Measurements from ENCODE around the gene SOBP. TPM values are rescaled to one million over a fixed set of nuclear protein-coding genes. Genes with fewer than 3 reads are reported as not detected.

Gene SOBP
- total RNA-seq, 1 donor from 2014 or later = 16.1 TPM

GRCh38 chr6:107695061-107695720 is 205.3 kb downstream of the SOBP start:
- Mint-ChIP-seq H3K4me3 (ENCODE audit: unreplicated experiment) (no peak overlapping the region), H3K4me1 (ENCODE audit: low read depth, unreplicated experiment) (peaks cover 6% of the 10 kb centered on the region), H3K9me3 (ENCODE audit: unreplicated experiment) (peaks cover 3% of the 10 kb centered on the region), H3K27ac (ENCODE audit: unreplicated experiment) (no peak overlapping the region), H3K36me3 (ENCODE audit: unreplicated experiment) (peaks cover 5% of the 10 kb centered on the region), H3K27me3 (ENCODE audit: unreplicated experiment) (peaks cover 3% of the 10 kb centered on the region)
- DNase-seq = no peak
- no peak for TF ChIP-seq CTCF (IDR thresholded peaks at IDR 0.05; ENCODE audit: partially characterized antibody, unreplicated experiment)

GRCh38 chr6:107697682-107698081 is 207.8 kb downstream of the SOBP start:
- no peak overlapping the region for H3K27ac Mint-ChIP-seq (ENCODE audit: unreplicated experiment)
- H3K4me1 Mint-ChIP-seq (ENCODE audit: low read depth, unreplicated experiment) = no peaks in the 10 kb centered on the region
- peaks cover 3% of the 10 kb centered on the region for H3K9me3 Mint-ChIP-seq (ENCODE audit: unreplicated experiment)
- no peak for TF ChIP-seq CTCF (IDR thresholded peaks at IDR 0.05; ENCODE audit: partially characterized antibody, unreplicated experiment)
- peaks cover 3% of the 10 kb centered on the region for H3K27me3 Mint-ChIP-seq (ENCODE audit: unreplicated experiment)
- H3K36me3 Mint-ChIP-seq (ENCODE audit: unreplicated experiment) = peaks cover 5% of the 10 kb centered on the region
- H3K4me3 Mint-ChIP-seq (ENCODE audit: unreplicated experiment) = no peak overlapping the region
- DNase-seq = no peak

GRCh38 chr6:107698146-107698545 is 208.2 kb downstream of the SOBP start:
- TF ChIP-seq CTCF (IDR thresholded peaks at IDR 0.05; ENCODE audit: partially characterized antibody, unreplicated experiment) = no peak
- Mint-ChIP-seq H3K9me3 (ENCODE audit: unreplicated experiment) (peaks cover 3% of the 10 kb centered on the region), H3K4me3 (ENCODE audit: unreplicated experiment) (no peak overlapping the region), H3K27me3 (ENCODE audit: unreplicated experiment) (peaks cover 3% of the 10 kb centered on the region), H3K27ac (ENCODE audit: unreplicated experiment) (no peak overlapping the region), H3K36me3 (ENCODE audit: unreplicated experiment) (peaks cover 5% of the 10 kb centered on the region), H3K4me1 (ENCODE audit: low read depth, unreplicated experiment) (no peaks in the 10 kb centered on the region)
- DNase-seq = no peak

- no peak overlapping the region for H3K27ac Mint-ChIP-seq (ENCODE audit: unreplicated experiment)
These were observed 209.3 kb downstream of the SOBP start for GRCh38 chr6:107699254-107699653.

More at GRCh38 chr6:107699254-107699653, 209.3 kb downstream of the SOBP start:
- Mint-ChIP-seq H3K27me3 (ENCODE audit: unreplicated experiment) (peaks cover 2% of the 10 kb centered on the region), H3K9me3 (ENCODE audit: unreplicated experiment) (no peaks in the 10 kb centered on the region), H3K4me1 (ENCODE audit: low read depth, unreplicated experiment) (peaks cover 6% of the 10 kb centered on the region), H3K4me3 (ENCODE audit: unreplicated experiment) (no peak overlapping the region), H3K36me3 (ENCODE audit: unreplicated experiment) (no peaks in the 10 kb centered on the region)
- no peak for DNase-seq
- no peak for TF ChIP-seq CTCF (IDR thresholded peaks at IDR 0.05; ENCODE audit: partially characterized antibody, unreplicated experiment)
